ENCODE data around the gene JAG1. TPM values are rescaled to one million over a fixed set of nuclear protein-coding genes. Genes with fewer than 3 reads are reported as not detected.

JAG1 gene
- total RNA-seq = 104 and 155 TPM in 2 replicates

GRCh38 chr20:10673842-10674683 is at the start of gene JAG1:
TSS of gene JAG1 (minus strand) at chr20:10673999. CDS start at chr20:10673530, 469 bp downstream.
- no peak for DNase-seq (ENCODE audit: extremely low read depth, low read depth, low spot score)

- no peak for DNase-seq (ENCODE audit: extremely low read depth, low read depth, low spot score)
These were observed 48.2 kb upstream of the JAG1 start for GRCh38 chr20:10721976-10722375.

DNA sequence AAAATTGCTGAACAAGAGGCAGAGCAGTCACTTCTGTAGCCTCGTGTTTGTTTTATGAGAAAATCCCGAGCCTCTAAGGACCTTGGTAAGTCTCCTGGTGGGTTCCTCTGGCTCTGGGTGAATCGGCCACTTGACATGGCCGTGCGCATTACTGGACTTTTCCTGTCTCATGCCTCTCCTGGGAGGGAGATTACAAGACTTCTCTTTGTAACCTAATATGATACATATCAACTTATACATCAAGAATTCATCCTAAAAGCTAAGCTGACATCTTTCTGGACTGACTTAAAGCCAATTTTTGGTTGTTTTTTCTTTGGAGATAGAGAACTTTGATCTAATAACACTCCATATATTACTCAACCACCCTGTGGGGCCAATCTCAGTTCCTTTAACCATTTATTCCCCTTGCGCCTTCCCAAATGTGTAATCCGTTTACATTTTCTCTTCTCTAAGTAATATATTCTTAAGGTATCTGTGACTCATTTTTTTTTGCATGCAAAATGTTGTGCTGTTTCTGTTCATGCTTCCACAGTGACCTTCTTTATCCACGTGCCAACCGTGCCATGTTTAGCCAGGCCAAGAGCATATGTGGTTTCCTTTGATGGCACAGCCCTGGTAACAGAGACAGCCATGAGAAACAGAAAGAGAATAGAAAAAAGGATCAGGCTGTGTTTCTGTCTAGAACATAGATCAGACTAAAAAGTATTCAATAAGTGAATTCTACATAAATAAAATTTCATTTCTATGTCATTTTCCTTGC is 47.5 kb upstream of the JAG1 start:
- DNase-seq (ENCODE audit: extremely low read depth, low read depth, low spot score) = no peak

DNA sequence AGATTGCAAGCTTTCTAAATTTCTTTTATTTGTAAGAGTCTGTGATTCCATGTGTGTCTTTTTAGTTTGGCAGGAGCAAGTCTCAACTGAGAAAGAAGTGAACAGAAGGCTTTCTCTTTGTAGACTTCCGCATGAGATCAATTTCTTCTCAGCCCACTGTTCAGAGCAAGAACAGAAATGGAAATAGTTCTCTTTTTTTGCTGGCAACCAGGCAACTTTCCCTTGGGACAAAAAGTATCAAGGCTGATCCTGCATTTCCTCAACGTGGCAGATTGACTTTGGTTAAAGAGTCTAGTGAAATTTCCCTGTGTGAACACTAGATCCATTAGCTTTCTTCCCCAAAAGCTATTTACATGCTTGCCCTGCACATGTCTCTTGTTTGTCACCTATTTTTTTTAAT is 46.8 kb upstream of the JAG1 start:
- no peak for DNase-seq (ENCODE audit: extremely low read depth, low read depth, low spot score)

GRCh38 chr20:10719740-10720385 is 46.1 kb upstream of the JAG1 start:
- DNase-seq (ENCODE audit: extremely low read depth, low read depth, low spot score) = no peak

DNA sequence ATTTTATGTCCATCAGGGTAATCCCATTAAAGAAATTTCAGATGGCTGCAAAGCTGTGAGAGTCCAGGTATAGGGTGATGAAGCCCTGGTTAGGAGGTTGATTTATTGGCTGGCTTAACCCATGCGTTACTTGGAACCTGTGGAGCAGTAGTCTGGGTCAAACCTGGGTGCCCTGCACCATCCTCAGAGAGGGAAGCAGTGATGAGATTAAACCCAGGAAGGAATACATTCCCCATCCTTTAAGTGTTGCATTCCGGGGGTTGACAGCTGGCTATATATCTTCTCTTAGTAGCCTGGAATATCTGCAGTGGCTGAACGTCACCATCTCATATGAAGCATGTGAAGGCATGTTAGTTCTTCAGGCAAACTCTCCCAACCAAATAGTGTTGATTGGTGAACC is 44.9 kb upstream of the JAG1 start:
- DNase-seq (ENCODE audit: extremely low read depth, low read depth, low spot score) = no peak

GRCh38 chr20:10716855-10717254 is 43.1 kb upstream of the JAG1 start:
- no peak for DNase-seq (ENCODE audit: extremely low read depth, low read depth, low spot score)

- DNase-seq (ENCODE audit: extremely low read depth, low read depth, low spot score) = no peak
These were observed 41.2 kb upstream of the JAG1 start for GRCh38 chr20:10715035-10715434.

DNA sequence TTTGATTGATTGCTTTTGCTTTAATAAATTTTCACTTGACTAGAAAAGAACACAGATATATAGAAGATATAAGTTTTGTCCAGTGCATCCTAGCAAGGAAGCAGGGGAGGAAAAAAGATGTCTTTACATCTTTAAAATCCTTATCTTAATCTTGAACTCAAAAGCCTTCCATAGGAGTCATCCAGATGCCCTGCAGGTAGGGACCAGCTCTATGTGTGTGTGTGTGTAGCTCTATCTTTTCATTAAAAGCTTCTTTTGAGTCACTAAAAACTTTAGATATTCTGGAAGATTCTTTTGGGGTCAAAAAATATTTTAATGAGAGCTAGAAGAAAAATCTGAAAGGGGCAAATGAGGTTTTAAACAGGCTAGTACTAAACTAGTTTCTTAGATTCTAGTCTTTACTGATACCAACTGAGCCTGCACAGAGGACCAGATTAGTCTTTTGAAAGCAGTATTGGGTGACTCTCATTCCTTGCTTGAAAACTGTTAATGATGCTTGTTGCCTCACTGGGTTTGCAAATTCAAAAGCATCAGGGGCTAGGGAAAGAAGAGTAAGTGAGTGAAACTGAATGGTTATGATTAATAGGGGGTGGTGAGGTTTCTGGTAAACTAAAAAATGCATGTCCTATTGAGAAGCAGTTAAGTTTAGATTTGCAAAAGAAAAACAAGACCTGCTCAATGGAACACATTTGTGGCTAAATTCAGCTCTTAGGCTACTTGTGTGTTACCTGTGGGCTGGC is 40.6 kb upstream of the JAG1 start:
- no peak for DNase-seq (ENCODE audit: extremely low read depth, low read depth, low spot score)

GRCh38 chr20:10713161-10713560 is 39.4 kb upstream of the JAG1 start:
- DNase-seq (ENCODE audit: extremely low read depth, low read depth, low spot score) = no peak

DNA sequence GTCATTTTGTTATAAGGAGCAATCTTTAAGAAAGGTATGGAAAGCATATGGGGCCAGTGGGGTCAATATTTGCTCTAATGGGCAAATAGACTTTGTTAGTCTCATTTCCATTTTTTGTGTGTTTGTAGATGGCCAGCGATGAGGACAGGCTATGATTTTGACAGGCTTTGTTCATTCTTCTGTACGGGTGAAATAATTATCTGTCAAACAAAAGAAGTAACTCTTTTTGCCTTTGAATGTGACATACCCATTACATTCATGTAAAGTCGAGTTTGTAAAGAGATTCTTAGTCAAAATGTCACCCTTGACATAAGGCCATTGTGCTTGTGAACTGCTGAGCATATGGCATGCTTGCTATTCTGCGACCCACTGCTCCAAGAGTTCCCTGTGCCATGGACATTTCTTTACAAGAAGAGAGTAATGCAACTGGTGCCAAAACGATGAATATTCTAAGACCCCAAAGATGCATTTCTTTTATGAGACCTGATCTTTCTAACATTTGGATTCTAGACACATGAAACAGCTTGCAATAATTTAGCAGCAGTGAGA is 38.2 kb upstream of the JAG1 start:
- DNase-seq (ENCODE audit: extremely low read depth, low read depth, low spot score) = no peak

DNA sequence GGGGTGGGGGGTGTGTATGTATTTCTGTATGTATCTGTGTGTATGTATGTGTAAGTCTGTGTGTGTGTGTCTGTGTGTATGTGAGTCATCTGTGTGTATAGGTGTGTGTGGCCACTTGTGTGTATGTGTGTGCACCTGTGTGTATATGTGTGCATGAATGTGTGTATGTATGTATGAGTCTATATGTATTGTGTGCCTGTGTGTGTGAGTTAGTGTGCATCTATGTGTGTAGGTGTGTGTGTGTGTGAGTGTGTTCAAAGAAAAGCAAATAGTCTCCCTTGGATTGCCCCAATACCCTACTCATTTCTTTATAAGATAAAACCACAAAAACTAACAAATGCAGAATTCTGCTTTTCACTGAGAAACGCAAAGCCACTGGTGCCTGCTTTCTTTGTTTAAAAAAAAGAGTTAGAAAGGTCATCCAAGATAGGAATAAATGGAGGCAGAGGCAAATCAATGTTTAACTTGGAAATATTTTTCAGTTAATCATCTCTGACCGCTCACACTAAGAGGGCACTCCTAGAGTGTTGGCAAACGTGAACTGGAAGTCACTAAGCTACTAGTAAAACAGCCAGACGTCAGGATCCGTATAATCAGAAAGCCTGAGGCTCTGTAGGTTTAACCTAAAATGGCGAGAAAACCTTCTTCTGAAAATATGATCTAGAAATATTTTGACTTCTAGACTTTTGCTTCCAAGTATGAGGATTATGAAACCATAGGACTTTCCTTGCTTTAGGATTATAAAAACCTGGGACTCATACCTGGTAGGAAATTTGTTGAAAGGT is 37.4 kb upstream of the JAG1 start:
- DNase-seq (ENCODE audit: extremely low read depth, low read depth, low spot score) = no peak

DNA sequence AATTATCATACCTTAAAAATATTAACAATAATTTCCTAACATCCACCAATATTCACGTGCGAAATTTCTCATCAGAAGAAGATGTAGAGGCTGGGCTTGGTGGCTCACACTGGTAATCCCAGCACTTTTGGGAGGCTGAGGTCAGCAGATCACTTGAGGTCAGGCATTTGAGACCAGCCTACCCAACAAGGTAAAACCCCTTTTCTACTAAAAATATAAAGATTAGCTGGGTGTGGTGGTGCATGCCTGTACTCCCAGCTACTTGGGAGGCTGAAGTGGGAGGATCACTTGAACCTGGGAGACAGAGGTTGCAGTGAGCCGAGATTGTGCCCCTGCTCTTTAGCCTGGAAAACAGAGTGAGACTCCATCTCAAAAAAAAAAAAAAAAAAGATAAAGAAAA is 36.1 kb upstream of the JAG1 start:
- no peak for DNase-seq (ENCODE audit: extremely low read depth, low read depth, low spot score)

- DNase-seq (ENCODE audit: extremely low read depth, low read depth, low spot score) = no peak
These were observed 34.8 kb upstream of the JAG1 start for GRCh38 chr20:10708351-10709185.

GRCh38 chr20:10707791-10708190 is 34.0 kb upstream of the JAG1 start:
- DNase-seq (ENCODE audit: extremely low read depth, low read depth, low spot score) = no peak

GRCh38 chr20:10707068-10707467 is 33.3 kb upstream of the JAG1 start:
- DNase-seq (ENCODE audit: extremely low read depth, low read depth, low spot score) = no peak

- DNase-seq (ENCODE audit: extremely low read depth, low read depth, low spot score) = no peak
These were observed 32.6 kb upstream of the JAG1 start for GRCh38 chr20:10706460-10706811.

- DNase-seq (ENCODE audit: extremely low read depth, low read depth, low spot score) = no peak
These were observed 32.1 kb upstream of the JAG1 start for GRCh38 chr20:10705801-10706459.

Measured in glomerular endothelial cell (primary cell).